ENCODE results near the gene CTSG. TPM values are rescaled to one million over a fixed set of nuclear protein-coding genes. Genes with fewer than 3 reads are reported as not detected.
"Not testable (repeated sequence)": the region's sequence is repeated elsewhere in the genome, so short reads cannot be mapped to it uniquely, and the experiment has no call there.

CTSG gene
- total RNA-seq, 1 donor from 2014 or later, result not detected

GRCh38 chr14:24566318-24566717 is 9.7 kb downstream of the CTSG start:
- no peaks in the 10 kb centered on the region for H3K4me1 Mint-ChIP-seq (ENCODE audit: unreplicated experiment)
- no peak overlapping the region for H3K27ac Mint-ChIP-seq (ENCODE audit: unreplicated experiment)
- H3K27me3 Mint-ChIP-seq (ENCODE audit: unreplicated experiment), result peaks cover 2% of the 10 kb centered on the region
- H3K9me3 Mint-ChIP-seq (ENCODE audit: unreplicated experiment), result peaks cover 9% of the 10 kb centered on the region
- no peak for DNase-seq (ENCODE audit: low spot score)
- no peak overlapping the region for H3K4me3 Mint-ChIP-seq (ENCODE audit: unreplicated experiment)
- TF ChIP-seq CTCF (IDR thresholded peaks at IDR 0.05; ENCODE audit: unreplicated experiment), result no peak
- no peaks in the 10 kb centered on the region for H3K36me3 Mint-ChIP-seq (ENCODE audit: low read depth, unreplicated experiment)

GRCh38 chr14:24565766-24566165 is 10.3 kb downstream of the CTSG start:
- H3K9me3 Mint-ChIP-seq (ENCODE audit: unreplicated experiment), result peaks cover 9% of the 10 kb centered on the region
- no peaks in the 10 kb centered on the region for H3K4me1 Mint-ChIP-seq (ENCODE audit: unreplicated experiment)
- H3K36me3 Mint-ChIP-seq (ENCODE audit: low read depth, unreplicated experiment), result no peaks in the 10 kb centered on the region
- no peak overlapping the region for H3K4me3 Mint-ChIP-seq (ENCODE audit: unreplicated experiment)
- H3K27me3 Mint-ChIP-seq (ENCODE audit: unreplicated experiment), result peaks cover 2% of the 10 kb centered on the region
- no peak for TF ChIP-seq CTCF (IDR thresholded peaks at IDR 0.05; ENCODE audit: unreplicated experiment)
- DNase-seq (ENCODE audit: low spot score), result no peak
- no peak overlapping the region for H3K27ac Mint-ChIP-seq (ENCODE audit: unreplicated experiment)

- no peak for DNase-seq (ENCODE audit: low spot score)
- H3K9me3 Mint-ChIP-seq (ENCODE audit: unreplicated experiment), result peaks cover 9% of the 10 kb centered on the region
- no peaks in the 10 kb centered on the region for H3K4me1 Mint-ChIP-seq (ENCODE audit: unreplicated experiment)
- no peak overlapping the region for H3K4me3 Mint-ChIP-seq (ENCODE audit: unreplicated experiment)
- peaks cover 2% of the 10 kb centered on the region for H3K27me3 Mint-ChIP-seq (ENCODE audit: unreplicated experiment)
- H3K27ac Mint-ChIP-seq (ENCODE audit: unreplicated experiment), result no peak overlapping the region
- no peak for TF ChIP-seq CTCF (IDR thresholded peaks at IDR 0.05; ENCODE audit: unreplicated experiment)
- H3K36me3 Mint-ChIP-seq (ENCODE audit: low read depth, unreplicated experiment), result no peaks in the 10 kb centered on the region
Observed at GRCh38 chr14:24563505-24563904, 12.5 kb downstream of the CTSG start.

- no peak overlapping the region for H3K4me3 Mint-ChIP-seq (ENCODE audit: unreplicated experiment)
- no peaks in the 10 kb centered on the region for H3K4me1 Mint-ChIP-seq (ENCODE audit: unreplicated experiment)
- TF ChIP-seq CTCF (IDR thresholded peaks at IDR 0.05; ENCODE audit: unreplicated experiment), result no peak
- no peaks in the 10 kb centered on the region for H3K27me3 Mint-ChIP-seq (ENCODE audit: unreplicated experiment)
- H3K36me3 Mint-ChIP-seq (ENCODE audit: low read depth, unreplicated experiment), result no peaks in the 10 kb centered on the region
- no peak for DNase-seq (ENCODE audit: low spot score)
- H3K9me3 Mint-ChIP-seq (ENCODE audit: unreplicated experiment), result no peaks in the 10 kb centered on the region
- H3K27ac Mint-ChIP-seq (ENCODE audit: unreplicated experiment), result no peak overlapping the region
Observed at GRCh38 chr14:24556756-24557155, 19.3 kb downstream of the CTSG start.

- not testable (repeated sequence) for H3K9me3 Mint-ChIP-seq (ENCODE audit: unreplicated experiment); H3K4me1 Mint-ChIP-seq (ENCODE audit: unreplicated experiment); H3K27me3 Mint-ChIP-seq (ENCODE audit: unreplicated experiment); H3K27ac Mint-ChIP-seq (ENCODE audit: unreplicated experiment); DNase-seq (ENCODE audit: low spot score); H3K36me3 Mint-ChIP-seq (ENCODE audit: low read depth, unreplicated experiment); H3K4me3 Mint-ChIP-seq (ENCODE audit: unreplicated experiment)
Observed at GRCh38 chr14:24549064-24549463, 27.0 kb downstream of the CTSG start.
